DOHH2 (cell line): ENCODE results near the gene B3GALT6.

ENCODE experiments used
- H3F3A ChIP-seq: fragments of 200-600 bp; sonication (generic), shearing (Covaris generic); 2 replicates; pipeline ENCODE4 v1.6.0; 2016; ENCODE audit warnings: antibody characterized with exemption, mild to moderate bottlenecking; ENCODE audit not compliant: control insufficient read depth, insufficient read depth
- H3K27ac ChIP-seq: fragments of 200-600 bp; sonication (generic); 2 replicates; pipeline ENCODE4 v1.5.1; 2014; ENCODE audit warnings: low read depth, mild to moderate bottlenecking, low read length, moderate library complexity
- H3K27me3 ChIP-seq: fragments of 200-600 bp; sonication (generic); 2 replicates; pipeline ENCODE4 v1.6.1; 2014; ENCODE audit warnings: mild to moderate bottlenecking, low read length, mixed read lengths; ENCODE audit not compliant: control insufficient read depth
- H3K36me3 ChIP-seq: fragments of 200-600 bp; sonication (generic); 2 replicates; pipeline ENCODE4 v1.6.1; 2014; ENCODE audit warnings: mild to moderate bottlenecking, low read length, moderate library complexity, mixed read lengths; ENCODE audit not compliant: control insufficient read depth
- H3K4me1 ChIP-seq: fragments of 200-600 bp; sonication (generic); 2 replicates; pipeline ENCODE4 v1.6.1; 2014; ENCODE audit warnings: mild to moderate bottlenecking, low read length, mixed read lengths; ENCODE audit not compliant: control insufficient read depth
- H3K4me2 ChIP-seq: fragments of 200-600 bp; sonication (generic); 2 replicates; pipeline ENCODE4 v1.6.0; 2014; ENCODE audit warnings: mild to moderate bottlenecking, low read length, moderate library complexity
- H3K4me3 ChIP-seq: fragments of 200-600 bp; sonication (generic); 2 replicates; pipeline ENCODE4 v1.5.1; 2014; ENCODE audit warnings: mild to moderate bottlenecking, low read length, mixed read lengths
- H3K79me2 ChIP-seq: fragments of 200-600 bp; sonication (generic); 2 replicates; pipeline ENCODE4 v1.6.1; 2014; ENCODE audit warnings: mild to moderate bottlenecking, low read length, mixed read lengths; ENCODE audit not compliant: control insufficient read depth
- H3K9me2 ChIP-seq: fragments of 200-600 bp; sonication (generic); replicated peaks from 2 replicates; pipeline ENCODE4 v1.6.1; 2014; ENCODE audit warnings: mild to moderate bottlenecking, low read length, mixed read lengths; ENCODE audit not compliant: control insufficient read depth
- H3K9me3 ChIP-seq: fragments of 200-600 bp; sonication (generic); 2 replicates; pipeline ENCODE4 v1.6.1; 2014; ENCODE audit warnings: antibody characterized with exemption, low read length, mixed read lengths; ENCODE audit not compliant: control insufficient read depth, insufficient read depth
- H4K20me1 ChIP-seq: fragments of 200-600 bp; sonication (generic); 2 replicates; pipeline ENCODE4 v1.6.0; 2014; ENCODE audit warnings: low read depth, mild to moderate bottlenecking, antibody characterized with exemption, low read length, moderate library complexity; ENCODE audit not compliant: control insufficient read depth, insufficient read depth
- CTCF ChIP-seq: fragments of 200-600 bp; sonication (generic); IDR thresholded peaks from one replicate; pipeline ENCODE4 v1.5.1; 2014; ENCODE audit warnings: antibody characterized with exemption, mild to moderate bottlenecking, low read depth, low read length; ENCODE audit not compliant: poor library complexity, severe bottlenecking
- EZH2phosphoT487 ChIP-seq: fragments of 200-600 bp; sonication (generic); IDR thresholded peaks from 2 replicates; pipeline ENCODE4 v1.6.1; 2017; ENCODE audit warnings: borderline replicate concordance, mild to moderate bottlenecking, antibody characterized with exemption, low read length, moderate library complexity, mixed read lengths

Gene B3GALT6

GRCh38 chr1:1238702-1239178, 6.7 kb downstream of the B3GALT6 start:
- Histone ChIP-seq H3K36me3 (peaks cover 13% of the 10 kb centered on the region), H3K9me3 (no peaks in the 10 kb centered on the region), H3K79me2 (peaks cover 19% of the 10 kb centered on the region), H3K4me1 (peaks cover 5% of the 10 kb centered on the region; the same call in 1 of the 2 replicates), H3K27me3 (peaks cover 11% of the 10 kb centered on the region), H3K9me2 (no peaks in the 10 kb centered on the region), H3K4me3 (no peak overlapping the region), H4K20me1 (no peaks in the 10 kb centered on the region), H3K4me2 (no peak overlapping the region), H3K27ac (no peak overlapping the region), H3F3A (no peaks in the 10 kb centered on the region)
- TF ChIP-seq CTCF (no peak), EZH2phosphoT487 (no peak)

GRCh38 chr1:1239227-1239613, 7.2 kb downstream of the B3GALT6 start:
- Histone ChIP-seq H3K4me1 (peaks cover 4% of the 10 kb centered on the region; the same call in 1 of the 2 replicates), H3K79me2 (peaks cover 14% of the 10 kb centered on the region), H3K4me3 (no peak overlapping the region), H3K9me2 (no peaks in the 10 kb centered on the region), H3K27ac (no peak overlapping the region), H4K20me1 (no peaks in the 10 kb centered on the region), H3K36me3 (peaks cover 9% of the 10 kb centered on the region; the same call in 1 of the 2 replicates), H3F3A (no peaks in the 10 kb centered on the region), H3K27me3 (peaks cover 11% of the 10 kb centered on the region), H3K9me3 (no peaks in the 10 kb centered on the region), H3K4me2 (no peak overlapping the region)
- TF ChIP-seq EZH2phosphoT487 (no peak), CTCF (no peak)

- Histone ChIP-seq H3K9me3 (no peaks in the 10 kb centered on the region), H3K36me3 (peaks cover 4% of the 10 kb centered on the region; the same call in 1 of the 2 replicates), H3F3A (no peaks in the 10 kb centered on the region), H3K79me2 (peaks cover 8% of the 10 kb centered on the region; the same call in 1 of the 2 replicates), H3K4me1 (peaks cover 4% of the 10 kb centered on the region; the same call in 1 of the 2 replicates), H3K27me3 (peaks cover 11% of the 10 kb centered on the region), H3K4me2 (no peak overlapping the region), H3K9me2 (no peaks in the 10 kb centered on the region), H4K20me1 (no peaks in the 10 kb centered on the region), H3K4me3 (no peak overlapping the region), H3K27ac (no peak overlapping the region)
- no peak for TF ChIP-seq EZH2phosphoT487
- TF ChIP-seq CTCF = no peak
These were observed 7.7 kb downstream of the B3GALT6 start for GRCh38 chr1:1239614-1240347.
